B cell (primary cell): ENCODE measurements around the gene ZNF646. TPM values are rescaled to one million over a fixed set of nuclear protein-coding genes. Genes with fewer than 3 reads are reported as not detected.

ENCODE experiments used
- ATAC-seq: fragments of 200-7000 bp; cut with Tn5 transposase; one replicate; pipeline ENCODE4 v1.10.0; 2021; ENCODE audit warnings: low read depth, mild to moderate bottlenecking, moderate number of reproducible peaks, moderate library complexity
- CTCF ChIA-PET: fragments of 350-600 bp; sonication (Branson Sonifier 250); formaldehyde crosslinking; loops from one replicate; lab custom pipeline; 2021; ENCODE audit warnings: antibody characterized with exemption, inconsistent platforms; lab: Charles Lee
- POLR2A ChIA-PET: fragments of 350-600 bp; sonication (Branson Sonifier 250); formaldehyde crosslinking; loops from one replicate; lab custom pipeline; 2021; ENCODE audit warnings: antibody characterized with exemption; lab: Charles Lee
- DNase-seq: peaks from one replicate; pipeline ENCODE4 v3.0.0; 2013
- H2AFZ ChIP-seq: 2 replicates; pipeline ENCODE4 v1.6.1; 2012; ENCODE audit warnings: mild to moderate bottlenecking, low read depth, low read length; ENCODE audit not compliant: insufficient read depth, poor library complexity, severe bottlenecking
- H3K27ac ChIP-seq, 2 donors: 1 replicate in 1 of 2; 2 replicates in 1 of 2; pipeline ENCODE4 v1.5.1; 2012 to 2013; ENCODE audit warnings: low read length in 2 of 2, mild to moderate bottlenecking in 2 of 2, moderate library complexity in 1 of 2
- H3K27me3 ChIP-seq, 4 experiments: fragments of 200-600 bp in 1 of 4; sonication (generic) in 1 of 4; replicated peaks in 1 of 4; 1 replicate in 2 of 4; 2 replicates in 2 of 4; pipeline versions ENCODE4 v1.6.1 to v1.7.0; 2013 to 2016; ENCODE audit warnings: low read length in 3 of 4, mild to moderate bottlenecking in 2 of 4, mixed read lengths in 1 of 4, moderate library complexity in 1 of 4; ENCODE audit not compliant: insufficient read depth in 4 of 4, control insufficient read depth in 3 of 4; ENCODE audit errors: control extremely low read depth in 1 of 4
- H3K36me3 ChIP-seq, 2 experiments: replicated peaks in 1 of 2; 1 replicate in 1 of 2; 2 replicates in 1 of 2; pipeline versions ENCODE4 v1.6.1 to v1.7.1; 2013; ENCODE audit warnings: low read length in 1 of 2; ENCODE audit not compliant: insufficient read depth in 2 of 2, control insufficient read depth in 1 of 2; ENCODE audit errors: control extremely low read depth in 1 of 2, extremely low read depth in 1 of 2
- H3K4me1 ChIP-seq, 2 donors: fragments of 200-600 bp in 1 of 2; sonication (generic) in 1 of 2; 1 replicate in 1 of 2; 2 replicates in 1 of 2; pipeline versions ENCODE4 v1.5.1 to v1.6.1; 2013 to 2017; ENCODE audit warnings: low read length in 2 of 2; ENCODE audit not compliant: control insufficient read depth in 2 of 2, insufficient read depth in 2 of 2
- H3K4me2 ChIP-seq: replicated peaks from 2 replicates; pipeline ENCODE3; 2012; ENCODE audit warnings: mild to moderate bottlenecking, low read depth, low read length; ENCODE audit not compliant: poor library complexity, severe bottlenecking
- H3K4me3 ChIP-seq, 5 experiments: fragments of 200-600 bp in 1 of 5; sonication (generic) in 1 of 5; 1 replicate in 3 of 5; 2 replicates in 2 of 5; pipeline versions ENCODE4 v1.5.1 to v1.7.0; 2011 to 2016; ENCODE audit warnings: low read length in 4 of 5, mild to moderate bottlenecking in 4 of 5, low read depth in 2 of 5, control low read depth in 1 of 5, moderate library complexity in 1 of 5; ENCODE audit not compliant: insufficient read depth in 1 of 5; ENCODE audit errors: control extremely low read depth in 1 of 5, extremely low read depth in 1 of 5
- H3K79me2 ChIP-seq: fragments of 200-600 bp; sonication (generic); one replicate; pipeline ENCODE4 v1.6.0; 2016; ENCODE audit warnings: low read length; ENCODE audit not compliant: control insufficient read depth, insufficient read depth
- H3K9ac ChIP-seq: fragments of 200-600 bp; sonication (generic); 2 replicates; pipeline ENCODE4 v1.6.1; 2017; ENCODE audit warnings: mild to moderate bottlenecking, low read length, moderate library complexity
- H3K9me3 ChIP-seq, 3 donors: one replicate each; pipeline versions ENCODE4 v1.6.1 to v1.7.1; 2013; ENCODE audit warnings: low read length in 2 of 3; ENCODE audit not compliant: control insufficient read depth in 2 of 3, insufficient read depth in 1 of 3; ENCODE audit errors: control extremely low read depth in 1 of 3
- H4K20me1 ChIP-seq: 2 replicates; pipeline ENCODE4 v1.6.0; 2012; ENCODE audit warnings: mild to moderate bottlenecking, low read length; ENCODE audit not compliant: insufficient read depth, control insufficient read depth, poor library complexity, severe bottlenecking
- H3K27ac Mint-ChIP-seq: one replicate; pipeline ENCODE4 v1.8.0; 2021; ENCODE audit warnings: mixed read lengths
- H3K27me3 Mint-ChIP-seq: one replicate; pipeline ENCODE4 v1.8.0; 2021; ENCODE audit warnings: mixed read lengths
- H3K4me1 Mint-ChIP-seq: one replicate; pipeline ENCODE4 v1.8.0; 2021; ENCODE audit warnings: mixed read lengths
- H3K4me3 Mint-ChIP-seq: one replicate; pipeline ENCODE4 v1.8.0; 2021; ENCODE audit warnings: mixed read lengths
- H3K9me3 Mint-ChIP-seq: one replicate; pipeline ENCODE4 v1.8.0; 2022; ENCODE audit warnings: mixed read lengths; ENCODE audit not compliant: insufficient read depth
- EZH2 ChIP-seq: IDR thresholded peaks from 2 replicates; pipeline ENCODE4 v1.6.1; 2012; ENCODE audit warnings: borderline replicate concordance, low read depth, mild to moderate bottlenecking, moderate library complexity, low read length; ENCODE audit not compliant: insufficient read depth, poor library complexity, severe bottlenecking
- WGBS: methylation state at CpG from one replicate; pipeline ENCODE4 v1.1.5; 2013; ENCODE audit warnings: missing lambda C conversion rate; ENCODE audit not compliant: insufficient coverage; 5-methylcytosine and 5-hydroxymethylcytosine counted together
- intact Hi-C: fragments of 100-400 bp; cut with micrococcal nuclease; formaldehyde crosslinking; loops from one replicate; pipeline ENCODE4 v1.10.0; 2022
- polyA plus RNA-seq: library from polyadenylated mRNA; depleted of rRNA; stranded (reverse); fragments of >200 nt; gene quantifications from 2 replicates; pipeline ENCODE4 v1.2.3, GENCODE V29; 2012
- total RNA-seq, 2 donors: library from RNA; stranded (reverse); fragments of 120-200 nt in 1 of 2; gene quantifications; 1 replicate in 1 of 2; 2 replicates in 1 of 2; pipeline versions ENCODE4 v1.2.3 to v1.2.4, GENCODE V29; 2013 to 2022
- TF ChIP-seq, protein P1 (sequence below): fragments of 200-600 bp; IDR thresholded peaks from one replicate; pipeline ENCODE4 v1.8.0; 2022; ENCODE audit warnings: antibody characterized with exemption, mild to moderate bottlenecking

The ZNF646 gene
- total and polyA plus RNA-seq, 2 donors (not counting 1 experiment from before 2014, with no cell fraction given): 14.7 to 45.9 TPM

- ChIA-PET POLR2A (interaction anchor here (0.6 kb wide), 1 partner anchor 132 kb away, joined by 3 read pairs; no protein-coding TSS in a partner anchor), CTCF (interaction anchor here (0.8 kb wide), 1 partner anchor 27 kb away, joined by 3 read pairs; no protein-coding TSS in a partner anchor)
- no peaks in the 10 kb centered on the region for H3K27me3 Mint-ChIP-seq
- Histone ChIP-seq H2AFZ (no peak overlapping the region), H3K4me1 (peaks cover 10 to 20% of the 10 kb centered on the region in 2 donors), H4K20me1 (peaks cover 20% of the 10 kb centered on the region), H3K9me3 (no peaks in the 10 kb centered on the region), H3K36me3 (peaks cover 1 to 34% of the 10 kb centered on the region in 2 experiments), H3K4me2 (no peak overlapping the region), H3K79me2 (peaks cover 24% of the 10 kb centered on the region), H3K27me3 (no peaks in the 10 kb centered on the region), H3K4me3 (no peak overlapping the region), H3K9ac (no peak overlapping the region), H3K27ac (no peak overlapping the region)
- no peak overlapping the region for H3K4me3 Mint-ChIP-seq
- no peaks in the 10 kb centered on the region for H3K9me3 Mint-ChIP-seq
- peaks cover 19% of the 10 kb centered on the region for H3K4me1 Mint-ChIP-seq
- intact Hi-C loops: no loop called here
- no peak overlapping the region for H3K27ac Mint-ChIP-seq
- 93% methylated on average over 3 of the region's 8 CpGs for WGBS
- DNase-seq (no peak), ATAC-seq (no peak)
- TF ChIP-seq, protein P1, sequence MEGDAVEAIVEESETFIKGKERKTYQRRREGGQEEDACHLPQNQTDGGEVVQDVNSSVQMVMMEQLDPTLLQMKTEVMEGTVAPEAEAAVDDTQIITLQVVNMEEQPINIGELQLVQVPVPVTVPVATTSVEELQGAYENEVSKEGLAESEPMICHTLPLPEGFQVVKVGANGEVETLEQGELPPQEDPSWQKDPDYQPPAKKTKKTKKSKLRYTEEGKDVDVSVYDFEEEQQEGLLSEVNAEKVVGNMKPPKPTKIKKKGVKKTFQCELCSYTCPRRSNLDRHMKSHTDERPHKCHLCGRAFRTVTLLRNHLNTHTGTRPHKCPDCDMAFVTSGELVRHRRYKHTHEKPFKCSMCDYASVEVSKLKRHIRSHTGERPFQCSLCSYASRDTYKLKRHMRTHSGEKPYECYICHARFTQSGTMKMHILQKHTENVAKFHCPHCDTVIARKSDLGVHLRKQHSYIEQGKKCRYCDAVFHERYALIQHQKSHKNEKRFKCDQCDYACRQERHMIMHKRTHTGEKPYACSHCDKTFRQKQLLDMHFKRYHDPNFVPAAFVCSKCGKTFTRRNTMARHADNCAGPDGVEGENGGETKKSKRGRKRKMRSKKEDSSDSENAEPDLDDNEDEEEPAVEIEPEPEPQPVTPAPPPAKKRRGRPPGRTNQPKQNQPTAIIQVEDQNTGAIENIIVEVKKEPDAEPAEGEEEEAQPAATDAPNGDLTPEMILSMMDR: no peak
- TF ChIP-seq EZH2: no peak
These were observed 40.2 kb downstream of the ZNF646 start for GRCh38 chr16:31114468-31114867.
